Measurements from ENCODE around the gene TTPAL.

The TTPAL gene

GRCh38 chr20:44540834-44541233, 65.2 kb downstream of the TTPAL start:
- DNase-seq (ENCODE audit: low spot score): no peak

- no peak for DNase-seq (ENCODE audit: low spot score)
Observed at GRCh38 chr20:44541992-44542391, 66.3 kb downstream of the TTPAL start.

GRCh38 chr20:44542890-44543289, 67.2 kb downstream of the TTPAL start:
- DNase-seq (ENCODE audit: low spot score): no peak

- peak; percentile 36 for DNase-seq (ENCODE audit: low spot score)
Observed at GRCh38 chr20:44543358-44543757, 67.7 kb downstream of the TTPAL start.
